Thyroid gland (tissue), 4 donors: ENCODE results near the gene WBP11.

Experiments
- POLR2A ChIP-seq, 2 donors: fragments of 450-650 bp; IDR thresholded peaks; one replicate each; pipeline ENCODE4 v1.6.1; 2017; ENCODE audit warnings: antibody characterized with exemption in 2 of 2, mild to moderate bottlenecking in 2 of 2, moderate library complexity in 1 of 2
- TF ChIP-seq, protein P1 (sequence below), 6 experiments: fragments of 200-600 bp in 3 of 6; fragments of 450-650 bp in 3 of 6; sonication (generic) in 3 of 6; IDR thresholded peaks; one replicate each; pipeline ENCODE4 v1.5.1; 2016 to 2019; ENCODE audit warnings: antibody characterized with exemption in 6 of 6, mild to moderate bottlenecking in 2 of 6, inconsistent platforms in 1 of 6, moderate library complexity in 1 of 6

DNA sequence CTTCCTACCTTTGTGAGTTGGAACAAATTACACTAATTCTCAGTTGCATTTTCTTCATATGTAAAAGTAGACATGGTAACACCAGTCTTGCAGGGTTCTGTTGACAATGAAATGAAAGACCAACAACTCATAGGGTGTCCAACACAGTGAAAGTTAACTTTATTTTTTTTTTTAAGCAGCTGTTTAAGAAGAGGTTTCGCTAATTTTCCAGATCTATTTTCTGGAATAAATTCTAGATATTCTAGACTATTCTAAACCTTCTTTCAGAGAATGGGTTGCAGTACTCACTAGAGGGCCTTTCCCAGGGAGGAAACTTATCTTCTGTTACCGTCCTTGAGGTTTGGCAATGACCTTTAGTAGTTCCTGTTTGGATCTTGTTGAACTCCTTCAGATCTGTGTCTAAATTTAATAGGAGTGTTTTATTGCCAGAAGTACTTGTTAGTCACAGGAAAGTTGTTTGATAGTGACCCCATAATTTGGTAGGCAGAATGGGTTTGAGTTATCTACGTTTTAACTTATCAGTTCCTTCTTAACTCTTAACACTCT lies 42.8 kb upstream of the WBP11 start:
- TF ChIP-seq, protein P1, sequence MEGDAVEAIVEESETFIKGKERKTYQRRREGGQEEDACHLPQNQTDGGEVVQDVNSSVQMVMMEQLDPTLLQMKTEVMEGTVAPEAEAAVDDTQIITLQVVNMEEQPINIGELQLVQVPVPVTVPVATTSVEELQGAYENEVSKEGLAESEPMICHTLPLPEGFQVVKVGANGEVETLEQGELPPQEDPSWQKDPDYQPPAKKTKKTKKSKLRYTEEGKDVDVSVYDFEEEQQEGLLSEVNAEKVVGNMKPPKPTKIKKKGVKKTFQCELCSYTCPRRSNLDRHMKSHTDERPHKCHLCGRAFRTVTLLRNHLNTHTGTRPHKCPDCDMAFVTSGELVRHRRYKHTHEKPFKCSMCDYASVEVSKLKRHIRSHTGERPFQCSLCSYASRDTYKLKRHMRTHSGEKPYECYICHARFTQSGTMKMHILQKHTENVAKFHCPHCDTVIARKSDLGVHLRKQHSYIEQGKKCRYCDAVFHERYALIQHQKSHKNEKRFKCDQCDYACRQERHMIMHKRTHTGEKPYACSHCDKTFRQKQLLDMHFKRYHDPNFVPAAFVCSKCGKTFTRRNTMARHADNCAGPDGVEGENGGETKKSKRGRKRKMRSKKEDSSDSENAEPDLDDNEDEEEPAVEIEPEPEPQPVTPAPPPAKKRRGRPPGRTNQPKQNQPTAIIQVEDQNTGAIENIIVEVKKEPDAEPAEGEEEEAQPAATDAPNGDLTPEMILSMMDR (IDR thresholded peaks at IDR 0.05): no peak
- no peak for TF ChIP-seq POLR2A (IDR thresholded peaks at IDR 0.05)
